ENCODE data around the gene GPD1. TPM values are rescaled to one million over a fixed set of nuclear protein-coding genes. Genes with fewer than 3 reads are reported as not detected.

The GPD1 gene
- total RNA-seq, 1 experiment from 2014 or later = 1.6 TPM

DNA sequence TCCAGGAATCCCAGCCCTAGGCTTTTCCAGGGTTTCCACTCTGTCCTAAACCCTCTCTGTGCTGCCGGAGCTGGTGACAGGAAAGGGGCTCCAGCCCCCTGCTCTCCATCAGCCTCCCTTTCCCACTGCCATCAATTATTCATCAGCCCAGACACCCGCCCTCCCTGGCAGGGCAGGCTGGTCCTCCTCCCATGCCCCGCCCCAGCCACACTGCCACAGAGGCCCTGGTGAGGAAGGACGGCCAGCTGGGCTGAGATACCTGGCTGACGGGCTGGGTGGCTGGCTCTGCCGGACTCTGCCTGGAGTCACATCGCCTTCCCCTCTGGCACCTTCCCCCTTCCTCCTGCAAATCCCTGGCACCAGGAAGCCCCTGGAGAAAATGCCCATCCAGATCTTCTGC lies 30.6 kb upstream of the GPD1 start (continued):
- TF ChIP-seq SP1 (IDR thresholded peaks at IDR 0.05; ENCODE audit: low read depth) (no peak), FOSL1 (IDR thresholded peaks at IDR 0.05; ENCODE audit: low read depth) (no peak), EZH2phosphoT487 (IDR thresholded peaks at IDR 0.05; ENCODE audit: borderline replicate concordance) (no peak), TCF7L2 (IDR thresholded peaks at IDR 0.05; ENCODE audit: borderline replicate concordance, extremely low read depth, insufficient read depth, insufficient read length) (no peak)
- TF ChIP-seq, protein P1, sequence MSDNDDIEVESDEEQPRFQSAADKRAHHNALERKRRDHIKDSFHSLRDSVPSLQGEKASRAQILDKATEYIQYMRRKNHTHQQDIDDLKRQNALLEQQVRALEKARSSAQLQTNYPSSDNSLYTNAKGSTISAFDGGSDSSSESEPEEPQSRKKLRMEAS (IDR thresholded peaks at IDR 0.05) = no peak
- TF ChIP-seq, protein P2, sequence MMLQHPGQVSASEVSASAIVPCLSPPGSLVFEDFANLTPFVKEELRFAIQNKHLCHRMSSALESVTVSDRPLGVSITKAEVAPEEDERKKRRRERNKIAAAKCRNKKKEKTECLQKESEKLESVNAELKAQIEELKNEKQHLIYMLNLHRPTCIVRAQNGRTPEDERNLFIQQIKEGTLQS (IDR thresholded peaks at IDR 0.05) = no peak

DNA sequence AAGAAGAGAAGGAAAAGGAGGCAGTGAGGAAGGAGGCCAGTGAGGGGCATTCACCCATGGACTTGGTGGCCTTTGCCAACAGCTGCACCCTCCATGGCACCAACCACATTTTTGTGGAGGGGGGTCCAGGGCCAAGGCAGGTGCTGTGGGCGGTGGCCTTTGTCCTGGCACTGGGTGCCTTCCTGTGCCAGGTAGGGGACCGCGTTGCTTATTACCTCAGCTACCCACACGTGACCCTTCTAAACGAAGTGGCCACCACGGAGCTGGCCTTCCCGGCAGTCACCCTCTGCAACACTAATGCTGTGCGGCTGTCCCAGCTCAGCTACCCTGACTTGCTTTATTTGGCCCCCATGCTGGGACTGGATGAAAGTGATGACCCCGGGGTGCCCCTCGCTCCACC lies 30.1 kb upstream of the GPD1 start:
- CTCF ChIA-PET = interaction anchor here (1.2 to 1.7 kb wide), 2 partner anchors 102 to 107 kb away, joined by 4 to 12 read pairs; no protein-coding TSS in a partner anchor
- peaks cover 0 to 16% of the 10 kb centered on the region in 2 experiments; a peak in 1 of 4 replicates for H3K4me1 ChIP-seq (ENCODE audit: control insufficient read depth in 1 of 2, insufficient read depth in 2 of 2, low read length in 2 of 2)
- no peak overlapping the region for H3K4me3 ChIP-seq (replicated peaks in 1 of 2; ENCODE audit: low read depth in 1 of 2, low read length in 2 of 2)
- H3K27ac ChIP-seq (ENCODE audit: low read depth, low read length) = no peak overlapping the region
- 0 out of 4 replicates have a peak, but pooled peaks cover 0 to under 1% of the 10 kb centered on the region in 2 experiments for H3K36me3 ChIP-seq (ENCODE audit: control insufficient read depth in 1 of 2, insufficient read depth in 2 of 2, low read length in 2 of 2)
- no peak overlapping the region for H3K4me2 ChIP-seq (ENCODE audit: low read length)
- RAD21 ChIA-PET (ENCODE audit: low non-redundant PET in 1 of 2, low total read pairs in 2 of 2, uncharacterized antibody in 2 of 2, unreplicated experiment in 2 of 2) = interaction anchor here in 1 of 2 experiments (0.6 to 1.4 kb wide), 2 partner anchors 44 to 102 kb away, joined by 3 to 4 read pairs; no protein-coding TSS in a partner anchor
- TF ChIP-seq FOSL1 (IDR thresholded peaks at IDR 0.05; ENCODE audit: low read depth) (no peak), CBX3 (IDR thresholded peaks at IDR 0.05; ENCODE audit: low read depth) (no peak), SRF (IDR thresholded peaks at IDR 0.05; ENCODE audit: low read depth) (no peak), ELF1 (IDR thresholded peaks at IDR 0.05; ENCODE audit: borderline replicate concordance, low read depth) (no peak), SP1 (IDR thresholded peaks at IDR 0.05; ENCODE audit: low read depth) (no peak), SIN3A (IDR thresholded peaks at IDR 0.05; ENCODE audit: low read depth) (no peak)
- TF ChIP-seq, protein P3, sequence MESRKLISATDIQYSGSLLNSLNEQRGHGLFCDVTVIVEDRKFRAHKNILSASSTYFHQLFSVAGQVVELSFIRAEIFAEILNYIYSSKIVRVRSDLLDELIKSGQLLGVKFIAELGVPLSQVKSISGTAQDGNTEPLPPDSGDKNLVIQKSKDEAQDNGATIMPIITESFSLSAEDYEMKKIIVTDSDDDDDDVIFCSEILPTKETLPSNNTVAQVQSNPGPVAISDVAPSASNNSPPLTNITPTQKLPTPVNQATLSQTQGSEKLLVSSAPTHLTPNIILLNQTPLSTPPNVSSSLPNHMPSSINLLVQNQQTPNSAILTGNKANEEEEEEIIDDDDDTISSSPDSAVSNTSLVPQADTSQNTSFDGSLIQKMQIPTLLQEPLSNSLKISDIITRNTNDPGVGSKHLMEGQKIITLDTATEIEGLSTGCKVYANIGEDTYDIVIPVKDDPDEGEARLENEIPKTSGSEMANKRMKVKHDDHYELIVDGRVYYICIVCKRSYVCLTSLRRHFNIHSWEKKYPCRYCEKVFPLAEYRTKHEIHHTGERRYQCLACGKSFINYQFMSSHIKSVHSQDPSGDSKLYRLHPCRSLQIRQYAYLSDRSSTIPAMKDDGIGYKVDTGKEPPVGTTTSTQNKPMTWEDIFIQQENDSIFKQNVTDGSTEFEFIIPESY (IDR thresholded peaks at IDR 0.05; ENCODE audit: extremely low read depth, insufficient replicate concordance, low read length) = no peak
- TF ChIP-seq, protein P1 (IDR thresholded peaks at IDR 0.05) = no peak
- H2AFZ ChIP-seq (ENCODE audit: low read depth, low read length, poor library complexity, severe bottlenecking) = no peak overlapping the region
- BruUV-seq (replicated peaks) = no TSS peak
- ATAC-seq = no peak
- H3K27me3 ChIP-seq (ENCODE audit: insufficient read depth, low read length) = no peaks in the 10 kb centered on the region
- intact Hi-C loops (cut with micrococcal nuclease) = no loop called here
- H3K79me2 ChIP-seq (ENCODE audit: insufficient read depth, low read length) = no peaks in the 10 kb centered on the region
- no peaks in the 10 kb centered on the region for H3K9me2 ChIP-seq (ENCODE audit: insufficient read depth)
- no peaks in the 10 kb centered on the region; the same call in 1 of the 2 replicates for H4K20me1 ChIP-seq (ENCODE audit: insufficient read depth)
- no peaks in the 10 kb centered on the region for H3K9me3 ChIP-seq (ENCODE audit: control insufficient read depth in 1 of 2, insufficient read depth in 1 of 2, low read depth in 1 of 2, low read length in 2 of 2)
- H3K9ac ChIP-seq (ENCODE audit: low read length) = no peak overlapping the region
- POLR2A ChIA-PET = no interaction called here
- no peak for DNase-seq (ENCODE audit: low read depth, low spot score)

Measured in HCT116 (cell line).